ENCODE results near the gene CDH4.

GRCh38 chr20:61930776-61931475, 678.9 kb downstream of the CDH4 start:
- no peak for TF ChIP-seq HMGA2 (CRISPR knock-in tag; IDR thresholded peaks at IDR 0.05)
- TF ChIP-seq CREM (CRISPR knock-in tag; IDR thresholded peaks at IDR 0.05): no peak
- no peak for TF ChIP-seq ZNF121 (CRISPR knock-in tag; IDR thresholded peaks at IDR 0.05)
- TF ChIP-seq, protein P1, sequence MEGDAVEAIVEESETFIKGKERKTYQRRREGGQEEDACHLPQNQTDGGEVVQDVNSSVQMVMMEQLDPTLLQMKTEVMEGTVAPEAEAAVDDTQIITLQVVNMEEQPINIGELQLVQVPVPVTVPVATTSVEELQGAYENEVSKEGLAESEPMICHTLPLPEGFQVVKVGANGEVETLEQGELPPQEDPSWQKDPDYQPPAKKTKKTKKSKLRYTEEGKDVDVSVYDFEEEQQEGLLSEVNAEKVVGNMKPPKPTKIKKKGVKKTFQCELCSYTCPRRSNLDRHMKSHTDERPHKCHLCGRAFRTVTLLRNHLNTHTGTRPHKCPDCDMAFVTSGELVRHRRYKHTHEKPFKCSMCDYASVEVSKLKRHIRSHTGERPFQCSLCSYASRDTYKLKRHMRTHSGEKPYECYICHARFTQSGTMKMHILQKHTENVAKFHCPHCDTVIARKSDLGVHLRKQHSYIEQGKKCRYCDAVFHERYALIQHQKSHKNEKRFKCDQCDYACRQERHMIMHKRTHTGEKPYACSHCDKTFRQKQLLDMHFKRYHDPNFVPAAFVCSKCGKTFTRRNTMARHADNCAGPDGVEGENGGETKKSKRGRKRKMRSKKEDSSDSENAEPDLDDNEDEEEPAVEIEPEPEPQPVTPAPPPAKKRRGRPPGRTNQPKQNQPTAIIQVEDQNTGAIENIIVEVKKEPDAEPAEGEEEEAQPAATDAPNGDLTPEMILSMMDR (IDR thresholded peaks at IDR 0.05): no peak
- TF ChIP-seq EMX1 (CRISPR knock-in tag; IDR thresholded peaks at IDR 0.05): no peak
- no peak for TF ChIP-seq ATF6 (CRISPR knock-in tag; IDR thresholded peaks at IDR 0.05)
- TF ChIP-seq, protein P2, sequence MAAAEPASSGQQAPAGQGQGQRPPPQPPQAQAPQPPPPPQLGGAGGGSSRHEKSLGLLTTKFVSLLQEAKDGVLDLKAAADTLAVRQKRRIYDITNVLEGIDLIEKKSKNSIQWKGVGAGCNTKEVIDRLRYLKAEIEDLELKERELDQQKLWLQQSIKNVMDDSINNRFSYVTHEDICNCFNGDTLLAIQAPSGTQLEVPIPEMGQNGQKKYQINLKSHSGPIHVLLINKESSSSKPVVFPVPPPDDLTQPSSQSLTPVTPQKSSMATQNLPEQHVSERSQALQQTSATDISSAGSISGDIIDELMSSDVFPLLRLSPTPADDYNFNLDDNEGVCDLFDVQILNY (CRISPR knock-in tag; IDR thresholded peaks at IDR 0.05): no peak
- TF ChIP-seq, protein P3, sequence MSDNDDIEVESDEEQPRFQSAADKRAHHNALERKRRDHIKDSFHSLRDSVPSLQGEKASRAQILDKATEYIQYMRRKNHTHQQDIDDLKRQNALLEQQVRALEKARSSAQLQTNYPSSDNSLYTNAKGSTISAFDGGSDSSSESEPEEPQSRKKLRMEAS (CRISPR knock-in tag; IDR thresholded peaks at IDR 0.05): no peak
- no peak for TF ChIP-seq GABPB1 (CRISPR knock-in tag; IDR thresholded peaks at IDR 0.05)
